Muscle layer of duodenum (tissue), 2 donors: ENCODE results near the gene CPNE4.
"Not testable (repeated sequence)": the region's sequence is repeated elsewhere in the genome, so short reads cannot be mapped to it uniquely, and the experiment has no call there.

Experiments
- H3K27ac ChIP-seq: one replicate; pipeline ENCODE4 v1.7.0; 2013; ENCODE audit warnings: mild to moderate bottlenecking, low read length
- H3K27me3 ChIP-seq: one replicate; pipeline ENCODE4 v1.7.0; 2013; ENCODE audit warnings: low read depth, mild to moderate bottlenecking, control low read depth, low read length
- H3K36me3 ChIP-seq, 2 donors: one replicate each; pipeline ENCODE4 v1.7.0; 2013; ENCODE audit warnings: low read length in 2 of 2, control low read depth in 1 of 2, mild to moderate bottlenecking in 1 of 2; ENCODE audit not compliant: insufficient read depth in 2 of 2, control insufficient read depth in 1 of 2
- H3K4me1 ChIP-seq, 2 donors: one replicate each; pipeline ENCODE4 v1.7.0; 2013; ENCODE audit warnings: low read length in 2 of 2, mild to moderate bottlenecking in 2 of 2, control low read depth in 1 of 2, moderate library complexity in 1 of 2; ENCODE audit not compliant: insufficient read depth in 2 of 2, control insufficient read depth in 1 of 2
- H3K4me3 ChIP-seq, 2 donors: one replicate each; pipeline ENCODE4 v1.7.0; 2013; ENCODE audit warnings: low read length in 2 of 2, low read depth in 1 of 2, mild to moderate bottlenecking in 1 of 2
- H3K9me3 ChIP-seq, 2 donors: one replicate each; pipeline ENCODE4 v1.7.0; 2013; ENCODE audit warnings: low read length in 2 of 2, control low read depth in 1 of 2, mild to moderate bottlenecking in 1 of 2; ENCODE audit not compliant: control insufficient read depth in 1 of 2
- donor health status: healthy.

CPNE4 gene

DNA sequence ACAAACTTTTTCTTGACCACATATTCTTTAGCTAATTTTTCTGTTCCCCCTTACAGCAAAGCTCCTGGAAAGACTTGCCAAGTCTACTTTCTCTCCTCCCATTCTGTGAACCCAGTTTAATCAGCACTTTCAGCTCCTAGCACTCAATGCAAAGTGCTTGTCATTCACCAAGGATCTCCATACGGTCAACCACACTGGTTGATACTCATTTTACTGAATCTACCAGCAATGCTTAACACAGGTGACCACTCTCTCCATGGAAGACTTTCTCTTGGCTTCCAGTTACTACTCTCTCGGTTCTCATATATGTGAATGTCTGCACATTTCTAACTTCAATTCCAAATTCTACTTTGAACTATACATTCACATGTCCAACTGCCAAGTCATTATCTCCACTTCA is 543.7 kb downstream of the CPNE4 start:
- peaks cover 23 to 49% of the 10 kb centered on the region in 2 donors for H3K36me3 ChIP-seq
- no peak overlapping the region for H3K4me3 ChIP-seq
- no peaks in the 10 kb centered on the region for H3K9me3 ChIP-seq
- H3K4me1 ChIP-seq = no peaks in the 10 kb centered on the region
- no peaks in the 10 kb centered on the region for H3K27me3 ChIP-seq
- no peak overlapping the region for H3K27ac ChIP-seq

DNA sequence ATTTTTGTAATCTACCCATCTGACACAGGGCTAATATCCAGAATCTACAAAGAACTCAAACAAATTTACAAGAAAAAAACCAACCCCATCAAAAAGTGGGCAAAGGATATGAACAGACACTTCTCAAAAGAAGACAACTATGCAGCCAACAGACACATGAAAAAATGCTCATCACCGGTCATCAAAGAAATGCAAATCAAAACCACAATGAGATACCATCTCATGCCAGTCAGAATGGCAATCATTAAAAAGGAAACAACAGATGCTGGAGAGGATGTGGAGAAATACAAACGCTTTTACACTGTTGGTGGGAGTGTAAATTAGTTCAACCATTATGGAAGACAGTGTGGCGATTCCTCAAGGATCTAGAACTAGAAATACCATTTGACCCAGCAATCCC is 548.3 kb downstream of the CPNE4 start:
- H3K4me3 ChIP-seq, H3K27me3 ChIP-seq, H3K27ac ChIP-seq, H3K9me3 ChIP-seq, H3K4me1 ChIP-seq: not testable (repeated sequence)
- H3K36me3 ChIP-seq = peaks cover 12 to 42% of the 10 kb centered on the region in 2 donors

DNA sequence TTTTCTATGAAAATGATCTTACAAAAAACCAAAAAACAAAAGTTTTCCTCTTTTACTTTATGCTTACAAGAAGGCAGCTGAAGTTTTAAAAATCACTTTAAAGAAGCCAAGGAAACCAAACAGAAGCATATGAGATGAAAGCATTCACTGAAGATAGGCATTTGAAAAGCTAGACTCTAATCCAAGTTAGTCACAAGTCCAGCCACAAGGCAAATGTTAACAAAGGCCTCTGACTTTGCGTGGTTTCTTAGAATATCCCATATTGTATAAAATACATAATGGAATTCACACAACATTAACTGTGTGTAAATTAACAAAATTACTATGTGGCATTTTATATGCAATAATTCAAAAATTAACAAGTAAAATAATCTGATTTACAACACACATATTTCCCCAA is 549.7 kb downstream of the CPNE4 start:
- peaks cover 0 to 3% of the 10 kb centered on the region in 2 donors for H3K4me1 ChIP-seq
- no peak overlapping the region for H3K4me3 ChIP-seq
- H3K36me3 ChIP-seq = peaks cover 12 to 32% of the 10 kb centered on the region in 2 donors
- no peaks in the 10 kb centered on the region for H3K27me3 ChIP-seq
- no peaks in the 10 kb centered on the region for H3K9me3 ChIP-seq
- H3K27ac ChIP-seq = no peak overlapping the region

DNA sequence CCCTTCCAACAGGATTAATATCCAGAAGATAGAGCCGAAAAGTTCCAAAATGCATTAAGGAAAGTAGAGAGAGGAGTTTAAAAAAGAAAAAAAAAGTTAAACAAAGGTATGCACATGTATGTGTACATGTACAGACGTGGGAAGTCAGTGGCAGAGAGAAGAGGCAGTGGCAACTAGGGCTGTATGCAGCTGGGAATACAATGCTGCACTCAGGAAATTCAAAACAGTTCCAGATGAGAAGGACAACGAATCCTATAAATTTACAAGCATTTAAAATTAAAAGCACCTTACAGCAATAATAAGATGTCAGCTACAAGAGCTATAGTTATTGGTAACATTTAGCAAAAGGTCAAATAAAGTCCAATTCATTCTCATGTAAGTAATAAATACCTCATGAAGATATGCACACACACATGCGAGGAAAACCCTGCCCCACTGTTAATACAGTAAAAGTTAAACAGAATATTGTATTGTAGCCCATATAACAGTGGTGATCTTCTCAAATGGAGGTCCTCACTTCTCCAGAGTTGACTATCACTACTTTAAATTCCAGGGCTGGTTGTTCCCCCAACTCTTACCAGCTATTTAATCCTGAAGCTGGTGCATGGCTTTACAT is 550.2 kb downstream of the CPNE4 start:
- peaks cover 0 to 3% of the 10 kb centered on the region in 2 donors for H3K4me1 ChIP-seq
- H3K27ac ChIP-seq = no peak overlapping the region
- peaks cover 12 to 28% of the 10 kb centered on the region in 2 donors for H3K36me3 ChIP-seq
- no peak overlapping the region for H3K4me3 ChIP-seq
- H3K27me3 ChIP-seq = no peaks in the 10 kb centered on the region
- no peaks in the 10 kb centered on the region for H3K9me3 ChIP-seq
